Breast epithelium (tissue), 4 donors: ENCODE results near the gene SENP3. TPM values are rescaled to one million over a fixed set of nuclear protein-coding genes. Genes with fewer than 3 reads are reported as not detected.

ENCODE experiments used
- DNase-seq, 2 donors: peaks; one replicate each; pipeline ENCODE4 v3.0.0-alpha.2; 2019; ENCODE audit warnings: low spot score in 2 of 2
- H3K27ac ChIP-seq, 2 donors: fragments of 200-600 bp; sonication (generic) in 1 of 2; one replicate each; pipeline ENCODE4 v1.5.1; 2016 to 2019; ENCODE audit warnings: mild to moderate bottlenecking in 1 of 2
- H3K27me3 ChIP-seq, 2 donors: fragments of 200-600 bp; sonication (generic) in 1 of 2; one replicate each; pipeline versions ENCODE4 v1.5.1 to v1.6.0; 2017 to 2019; ENCODE audit warnings: control low read depth in 1 of 2, mild to moderate bottlenecking in 1 of 2
- H3K36me3 ChIP-seq: fragments of 200-600 bp; one replicate; pipeline ENCODE4 v1.5.1; 2019
- H3K4me1 ChIP-seq, 2 donors: fragments of 200-600 bp; sonication (generic); one replicate each; pipeline ENCODE4 v1.5.1; 2016 to 2019; ENCODE audit warnings: control low read depth in 1 of 2
- H3K4me3 ChIP-seq, 3 donors: fragments of 200-600 bp; sonication (generic); 1 replicate in 2 of 3; 2 replicates in 1 of 3; pipeline ENCODE4 v1.5.1; 2016 to 2019; ENCODE audit warnings: mild to moderate bottlenecking in 3 of 3, moderate library complexity in 2 of 3
- H3K9me3 ChIP-seq, 2 donors: fragments of 200-600 bp; sonication (generic) in 1 of 2; one replicate each; pipeline ENCODE4 v1.5.1; 2016 to 2019; ENCODE audit warnings: control low read depth in 1 of 2
- CTCF ChIP-seq, 3 donors: fragments of 450-650 bp; IDR thresholded peaks; one replicate each; pipeline ENCODE4 v1.5.1; 2016 to 2017; ENCODE audit warnings: antibody characterized with exemption in 3 of 3, mild to moderate bottlenecking in 3 of 3, moderate library complexity in 3 of 3
- POLR2A ChIP-seq: fragments of 450-650 bp; IDR thresholded peaks from one replicate; pipeline ENCODE4 v1.6.1; 2016; ENCODE audit warnings: antibody characterized with exemption, mild to moderate bottlenecking, moderate library complexity
- POLR2AphosphoS5 ChIP-seq, 3 donors: sonication (generic); formaldehyde crosslinking; IDR thresholded peaks; one replicate each; pipeline ENCODE4 v1.6.1; 2017; ENCODE audit warnings: antibody characterized with exemption in 3 of 3
- intact Hi-C: fragments of 100-400 bp; cut with DNase I; formaldehyde crosslinking; loops from one replicate; pipeline ENCODE4 v1.15.1; 2023; ENCODE audit warnings: low total_unique reads
- total RNA-seq, 3 donors: library from RNA; depleted of rRNA; stranded (reverse); fragments of >200 nt; gene quantifications; one replicate each; pipeline ENCODE4 v1.1.0, GENCODE V29; 2016

SENP3 gene
- total RNA-seq, 3 donors from 2014 or later, result 59.5 to 65.2 (median 62.3) TPM

DNA sequence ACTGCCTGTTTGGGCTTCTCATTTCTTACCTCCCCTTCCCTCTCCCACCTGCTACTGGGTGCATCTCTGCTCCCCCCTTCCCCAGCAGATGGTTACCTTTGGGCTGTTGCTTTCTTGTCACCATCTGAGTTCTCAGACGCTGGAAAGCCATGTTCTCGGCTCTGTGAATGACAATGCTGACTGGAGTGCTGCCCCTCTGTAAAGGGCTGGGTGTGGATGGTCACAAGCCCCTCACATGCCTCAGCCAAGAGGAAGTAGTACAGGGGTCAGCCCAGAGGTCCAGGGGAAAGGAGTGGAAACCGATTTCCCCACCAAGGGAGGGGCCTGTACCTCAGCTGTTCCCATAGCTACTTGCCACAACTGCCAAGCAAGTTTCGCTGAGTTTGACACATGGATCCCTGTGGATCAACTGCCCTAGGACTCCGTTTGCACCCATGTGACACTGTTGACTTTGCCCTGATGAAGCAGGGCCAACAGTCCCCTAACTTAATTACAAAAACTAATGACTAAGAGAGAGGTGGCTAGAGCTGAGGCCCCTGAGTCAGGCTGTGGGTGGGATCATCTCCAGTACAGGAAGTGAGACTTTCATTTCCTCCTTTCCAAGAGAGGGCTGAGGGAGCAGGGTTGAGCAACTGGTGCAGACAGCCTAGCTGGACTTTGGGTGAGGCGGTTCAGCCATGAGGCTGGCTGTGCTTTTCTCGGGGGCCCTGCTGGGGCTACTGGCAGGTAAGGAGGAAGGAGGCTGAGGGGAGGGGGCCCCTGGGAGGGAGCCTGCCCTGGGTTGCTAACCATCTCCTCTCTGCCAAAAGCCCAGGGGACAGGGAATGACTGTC, 17.5 kb downstream of the SENP3 start, which contains the start of gene CD68:
TSS of gene CD68 (plus strand) at position 638 of the 833 bp plus-strand sequence. CDS start at position 678, 40 bp downstream.
- DNase-seq, result peak; percentile 60 to 77
- Histone ChIP-seq H3K4me1 (peaks cover 21 to 25% of the 10 kb centered on the region in 2 donors), H3K9me3 (no peaks in the 10 kb centered on the region), H3K27me3 (no peaks in the 10 kb centered on the region), H3K27ac (peak within 1 kb of the TSS; percentile 87 to 99), H3K36me3 (peaks cover 16% of the 10 kb centered on the region), H3K4me3 (peak within 1 kb of the TSS; percentile 59 to 73 (median 59))
- TF ChIP-seq POLR2AphosphoS5 (IDR thresholded peaks at IDR 0.05) (peak; percentile 59 to 71 (median 62)), POLR2A (peak; percentile 42), CTCF (IDR thresholded peaks at IDR 0.05) (no peak)
- intact Hi-C loops, result no loop called here

GRCh38 chr17:7579834-7580603, 18.3 kb downstream of the SENP3 start:
- Histone ChIP-seq H3K27me3 (no peaks in the 10 kb centered on the region), H3K4me3 (peak overlapping the region; percentile 59 to 73 (median 59)), H3K4me1 (peaks cover 22 to 23% of the 10 kb centered on the region in 2 donors), H3K27ac (peak overlapping the region; percentile 87 to 99), H3K36me3 (peaks cover 16% of the 10 kb centered on the region), H3K9me3 (no peaks in the 10 kb centered on the region)
- no peak for DNase-seq
- no peak for TF ChIP-seq POLR2AphosphoS5 (IDR thresholded peaks at IDR 0.05)
- no peak for TF ChIP-seq CTCF (IDR thresholded peaks at IDR 0.05)
- TF ChIP-seq POLR2A, result no peak
- intact Hi-C loops, result no loop called here

DNA sequence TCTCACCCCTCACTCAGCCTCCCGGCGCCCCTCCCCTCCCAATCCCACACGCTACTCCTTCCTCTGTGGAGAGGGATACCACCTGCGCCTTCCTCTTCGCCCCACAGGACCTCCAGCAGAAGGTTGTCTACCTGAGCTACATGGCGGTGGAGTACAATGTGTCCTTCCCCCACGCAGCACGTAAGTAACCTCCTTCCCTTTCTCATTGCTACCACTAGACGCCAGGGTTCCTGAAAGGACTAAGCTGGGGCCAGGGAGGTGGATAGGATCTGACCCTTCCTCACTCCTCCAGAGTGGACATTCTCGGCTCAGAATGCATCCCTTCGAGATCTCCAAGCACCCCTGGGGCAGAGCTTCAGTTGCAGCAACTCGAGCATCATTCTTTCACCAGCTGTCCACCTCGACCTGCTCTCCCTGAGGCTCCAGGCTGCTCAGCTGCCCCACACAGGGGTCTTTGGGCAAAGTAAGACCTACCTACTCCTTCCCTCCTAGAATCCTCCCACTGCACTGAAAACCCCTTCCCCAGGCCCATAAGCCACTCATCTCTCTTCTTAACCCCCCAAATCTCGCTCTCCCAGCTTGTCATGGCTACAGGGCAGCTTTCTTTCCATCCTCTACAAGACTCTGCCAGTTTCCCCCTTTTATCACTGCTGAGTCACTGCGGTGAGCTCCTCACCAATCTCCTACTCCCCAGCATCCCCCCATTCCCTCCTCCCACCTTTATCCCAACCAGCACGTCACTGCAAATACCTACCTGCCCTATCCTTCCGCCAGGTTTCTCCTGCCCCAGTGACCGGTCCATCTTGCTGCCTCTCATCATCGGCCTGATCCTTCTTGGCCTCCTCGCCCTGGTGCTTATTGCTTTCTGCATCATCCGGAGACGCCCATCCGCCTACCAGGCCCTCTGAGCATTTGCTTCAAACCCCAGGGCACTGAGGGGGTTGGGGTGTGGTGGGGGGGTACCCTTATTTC, 19.2 kb downstream of the SENP3 start:
- no peak for TF ChIP-seq POLR2A
- no peak for TF ChIP-seq CTCF (IDR thresholded peaks at IDR 0.05)
- no peak for TF ChIP-seq POLR2AphosphoS5 (IDR thresholded peaks at IDR 0.05)
- Histone ChIP-seq H3K9me3 (no peaks in the 10 kb centered on the region), H3K4me3 (peak overlapping the region; percentile 59 to 73 (median 59)), H3K36me3 (peaks cover 11% of the 10 kb centered on the region), H3K27me3 (no peaks in the 10 kb centered on the region), H3K4me1 (peaks cover 16 to 22% of the 10 kb centered on the region in 2 donors), H3K27ac (peak overlapping the region; percentile 87 to 99)
- DNase-seq, result no peak
- intact Hi-C loops, result no loop called here

DNA sequence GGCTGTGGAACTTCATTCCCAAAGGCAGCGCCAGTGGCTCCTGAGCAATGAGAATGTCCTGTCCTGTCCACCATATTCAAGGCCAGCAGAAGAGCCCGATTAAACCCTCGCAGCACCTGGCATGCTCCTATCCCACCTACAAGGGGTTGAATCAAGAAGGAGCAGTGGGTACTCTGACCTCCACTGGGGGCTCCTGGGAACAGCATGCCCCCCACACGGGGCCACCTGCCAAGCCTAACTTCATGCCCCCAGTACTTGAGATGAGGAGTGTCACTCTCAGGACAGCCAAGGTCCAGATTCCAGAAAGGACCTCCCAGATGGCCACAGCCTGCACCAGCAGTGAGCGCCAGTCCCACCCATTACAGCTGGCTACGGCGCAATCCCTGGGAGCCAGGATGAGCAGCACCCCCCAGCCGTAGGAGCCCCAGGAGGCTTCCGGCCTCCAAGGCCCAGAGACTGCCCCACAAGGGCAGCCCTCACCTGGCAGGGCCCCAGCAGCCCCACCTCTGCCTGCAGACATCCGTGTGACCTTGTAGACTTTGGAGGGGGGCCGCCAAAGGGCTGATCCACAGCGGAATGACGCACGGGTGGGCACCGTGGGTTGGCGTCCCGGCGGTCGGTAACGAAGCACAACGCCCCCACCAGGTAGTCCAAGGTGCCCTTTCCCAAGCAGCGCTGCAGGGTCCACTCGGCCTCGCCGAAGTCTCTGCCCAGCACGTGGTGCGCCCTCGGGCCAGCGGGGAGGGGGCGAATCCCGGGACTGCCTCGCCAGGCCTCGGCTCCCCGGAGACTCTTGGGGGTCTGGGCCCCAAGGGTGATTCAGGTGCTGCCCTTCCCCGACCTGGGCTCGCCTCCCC, 20.9 kb downstream of the SENP3 start:
- no peak for DNase-seq

More for the DNA sequence above, 20.9 kb downstream of the SENP3 start:
- Histone ChIP-seq H3K4me3 (peak overlapping the region; percentile 59 to 73 (median 59)), H3K36me3 (no peaks in the 10 kb centered on the region), H3K27ac (peak overlapping the region; percentile 96 to 99), H3K4me1 (peaks cover 16 to 22% of the 10 kb centered on the region in 2 donors), H3K9me3 (no peaks in the 10 kb centered on the region), H3K27me3 (no peaks in the 10 kb centered on the region)
- TF ChIP-seq CTCF (IDR thresholded peaks at IDR 0.05) (no peak), POLR2AphosphoS5 (IDR thresholded peaks at IDR 0.05) (no peak), POLR2A (no peak)
- intact Hi-C loops, result no loop called here
